Breast epithelium (tissue), 3 donors: ENCODE results near the gene TOMM7.

ENCODE experiments used
- POLR2A ChIP-seq: fragments of 450-650 bp; IDR thresholded peaks from one replicate; pipeline ENCODE4 v1.6.1; 2016; ENCODE audit warnings: antibody characterized with exemption, mild to moderate bottlenecking, moderate library complexity
- POLR2AphosphoS5 ChIP-seq, 3 donors: sonication (generic); formaldehyde crosslinking; IDR thresholded peaks; one replicate each; pipeline ENCODE4 v1.6.1; 2017; ENCODE audit warnings: antibody characterized with exemption in 3 of 3
- TF ChIP-seq, protein P1 (sequence below), 3 donors: fragments of 450-650 bp; IDR thresholded peaks; one replicate each; pipeline ENCODE4 v1.5.1; 2016 to 2017; ENCODE audit warnings: antibody characterized with exemption in 3 of 3, mild to moderate bottlenecking in 3 of 3, moderate library complexity in 3 of 3

DNA sequence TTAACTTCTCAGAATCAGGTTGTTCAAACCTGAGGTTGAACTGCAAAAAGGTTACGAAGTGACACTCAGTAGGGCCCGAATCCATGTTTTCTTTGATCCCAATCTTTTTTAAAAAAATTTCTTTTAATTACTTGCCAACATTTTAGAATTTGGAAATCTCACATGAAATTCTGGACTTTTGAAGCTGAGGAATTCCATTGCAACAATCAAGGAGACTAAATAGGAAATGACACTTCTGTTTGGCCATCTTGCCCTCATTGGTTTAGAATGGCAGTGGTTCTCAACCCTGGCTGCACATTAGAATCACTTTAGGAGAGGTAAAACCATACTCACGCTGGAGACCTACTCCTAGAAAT is 471 bp upstream of the TOMM7 start:
- TF ChIP-seq, protein P1, sequence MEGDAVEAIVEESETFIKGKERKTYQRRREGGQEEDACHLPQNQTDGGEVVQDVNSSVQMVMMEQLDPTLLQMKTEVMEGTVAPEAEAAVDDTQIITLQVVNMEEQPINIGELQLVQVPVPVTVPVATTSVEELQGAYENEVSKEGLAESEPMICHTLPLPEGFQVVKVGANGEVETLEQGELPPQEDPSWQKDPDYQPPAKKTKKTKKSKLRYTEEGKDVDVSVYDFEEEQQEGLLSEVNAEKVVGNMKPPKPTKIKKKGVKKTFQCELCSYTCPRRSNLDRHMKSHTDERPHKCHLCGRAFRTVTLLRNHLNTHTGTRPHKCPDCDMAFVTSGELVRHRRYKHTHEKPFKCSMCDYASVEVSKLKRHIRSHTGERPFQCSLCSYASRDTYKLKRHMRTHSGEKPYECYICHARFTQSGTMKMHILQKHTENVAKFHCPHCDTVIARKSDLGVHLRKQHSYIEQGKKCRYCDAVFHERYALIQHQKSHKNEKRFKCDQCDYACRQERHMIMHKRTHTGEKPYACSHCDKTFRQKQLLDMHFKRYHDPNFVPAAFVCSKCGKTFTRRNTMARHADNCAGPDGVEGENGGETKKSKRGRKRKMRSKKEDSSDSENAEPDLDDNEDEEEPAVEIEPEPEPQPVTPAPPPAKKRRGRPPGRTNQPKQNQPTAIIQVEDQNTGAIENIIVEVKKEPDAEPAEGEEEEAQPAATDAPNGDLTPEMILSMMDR (IDR thresholded peaks at IDR 0.05) = no peak
- no peak for TF ChIP-seq POLR2AphosphoS5 (IDR thresholded peaks at IDR 0.05)
- no peak for TF ChIP-seq POLR2A
